OCI-LY3 (cell line): ENCODE data around the gene ZC3H7B.

Experiments
- CTCF ChIP-seq: fragments of 200-600, 300-600 bp; sonication (generic); IDR thresholded peaks from 2 replicates; pipeline ENCODE4 v1.5.1; 2014; ENCODE audit warnings: antibody characterized with exemption, low read length, low read depth
- EZH2phosphoT487 ChIP-seq: fragments of 200-600 bp; shearing (Covaris generic); IDR thresholded peaks from 2 replicates; pipeline ENCODE4 v1.6.1; 2018; ENCODE audit warnings: antibody characterized with exemption, mixed run types, low read depth

- TF ChIP-seq EZH2phosphoT487 (no peak), CTCF (no peak; the same call in 1 of the 2 replicates)
These were observed 15.9 kb upstream of the ZC3H7B start for GRCh38 chr22:41285441-41285819.
